GM23248 (cell line): ENCODE data around the gene PFKFB4. TPM values are rescaled to one million over a fixed set of nuclear protein-coding genes. Genes with fewer than 3 reads are reported as not detected.
"Not testable (repeated sequence)": the region's sequence is repeated elsewhere in the genome, so short reads cannot be mapped to it uniquely, and the experiment has no call there.

Source experiments
- DNase-seq: peaks from one replicate; pipeline ENCODE4 v3.0.0-alpha.2; 2015
- H2AFZ ChIP-seq: fragments of 200-600 bp; sonication (generic); 2 replicates; pipeline ENCODE4 v1.6.1; 2016; ENCODE audit warnings: antibody characterized with exemption
- H3F3A ChIP-seq: fragments of 200-600 bp; sonication (generic); 2 replicates; pipeline ENCODE4 v1.6.1; 2016; ENCODE audit warnings: mild to moderate bottlenecking, antibody characterized with exemption, mixed run types; ENCODE audit not compliant: insufficient read depth
- H3K27ac ChIP-seq: fragments of 200-600 bp; sonication (generic); 2 replicates; pipeline ENCODE4 v1.5.1; 2016; ENCODE audit warnings: mild to moderate bottlenecking
- H3K27me3 ChIP-seq: fragments of 200-600 bp; sonication (generic); replicated peaks from 2 replicates; pipeline ENCODE4 v1.6.1; 2016; ENCODE audit warnings: mild to moderate bottlenecking; ENCODE audit not compliant: insufficient read depth
- H3K36me3 ChIP-seq: fragments of 200-600 bp; sonication (generic); 2 replicates; pipeline ENCODE4 v1.6.1; 2016; ENCODE audit warnings: low read depth, mild to moderate bottlenecking
- H3K4me1 ChIP-seq: fragments of 200-600 bp; sonication (generic); 2 replicates; pipeline ENCODE4 v1.6.1; 2016; ENCODE audit warnings: mild to moderate bottlenecking; ENCODE audit not compliant: insufficient read depth
- H3K4me2 ChIP-seq: fragments of 200-600 bp; sonication (generic); one replicate; pipeline ENCODE4 v1.6.1; 2016; ENCODE audit warnings: mild to moderate bottlenecking; ENCODE audit not compliant: unreplicated experiment
- H3K4me3 ChIP-seq: fragments of 200-600 bp; sonication (generic); 2 replicates; pipeline ENCODE4 v1.5.1; 2016; ENCODE audit warnings: mild to moderate bottlenecking
- H3K79me2 ChIP-seq: fragments of 200-600 bp; sonication (generic); 2 replicates; pipeline ENCODE4 v1.6.1; 2016; ENCODE audit warnings: mild to moderate bottlenecking; ENCODE audit not compliant: insufficient read depth
- H3K9ac ChIP-seq: fragments of 200-600 bp; sonication (generic); 2 replicates; pipeline ENCODE4 v1.6.1; 2016; ENCODE audit warnings: mild to moderate bottlenecking
- H3K9me2 ChIP-seq: fragments of 200-600 bp; sonication (generic); 2 replicates; pipeline ENCODE4 v1.6.1; 2016; ENCODE audit warnings: mixed run types, mild to moderate bottlenecking, moderate library complexity; ENCODE audit not compliant: insufficient read depth
- H3K9me3 ChIP-seq: fragments of 200-600 bp; sonication (generic); one replicate; pipeline ENCODE4 v1.6.1; 2017; ENCODE audit warnings: low read depth
- H4K20me1 ChIP-seq: fragments of 200-600 bp; sonication (generic); 2 replicates; pipeline ENCODE4 v1.6.0; 2016; ENCODE audit not compliant: insufficient read depth
- EZH2 ChIP-seq: fragments of 200-600 bp; sonication (generic); IDR thresholded peaks from 2 replicates; pipeline ENCODE4 v1.6.1; 2018; ENCODE audit warnings: antibody characterized with exemption, mild to moderate bottlenecking; ENCODE audit not compliant: insufficient read depth, poor library complexity, severe bottlenecking
- EZH2phosphoT487 ChIP-seq: fragments of 200-600 bp; sonication (generic); IDR thresholded peaks from 2 replicates; pipeline ENCODE4 v1.6.1; 2018; ENCODE audit warnings: antibody characterized with exemption, moderate library complexity, mild to moderate bottlenecking, low read depth; ENCODE audit not compliant: insufficient read depth
- WGBS, 2 experiments: methylation state at CpG; one replicate each; pipeline ENCODE4 v1.1.6; 2015 to 2017; ENCODE audit warnings: low lambda C conversion rate in 2 of 2, low coverage in 1 of 2; ENCODE audit errors: missing lambda C conversion rate in 2 of 2; 5-methylcytosine and 5-hydroxymethylcytosine counted together
- in situ Hi-C: fragments of 300-500 bp; cut with MboI; formaldehyde crosslinking; loops from 2 replicates; pipeline ENCODE4 v1.15.0; 2020
- polyA plus RNA-seq: library from polyadenylated mRNA; unstranded; fragments of >200 nt; fragmentation: Nextera tagmentation; extraction: Ambion mirVana; gene quantifications from 2 replicates; pipeline ENCODE4 v1.2.1, GENCODE V29; 2016
- total RNA-seq: library from RNA; depleted of rRNA; stranded (reverse); fragments of >200 nt; shearing (Covaris generic); gene quantifications from 2 replicates; pipeline ENCODE4 v1.2.3, GENCODE V29; 2014

The PFKFB4 gene
- total and polyA plus RNA-seq, 2 experiments from 2014 or later: 10.1 to 15.3 TPM

DNA sequence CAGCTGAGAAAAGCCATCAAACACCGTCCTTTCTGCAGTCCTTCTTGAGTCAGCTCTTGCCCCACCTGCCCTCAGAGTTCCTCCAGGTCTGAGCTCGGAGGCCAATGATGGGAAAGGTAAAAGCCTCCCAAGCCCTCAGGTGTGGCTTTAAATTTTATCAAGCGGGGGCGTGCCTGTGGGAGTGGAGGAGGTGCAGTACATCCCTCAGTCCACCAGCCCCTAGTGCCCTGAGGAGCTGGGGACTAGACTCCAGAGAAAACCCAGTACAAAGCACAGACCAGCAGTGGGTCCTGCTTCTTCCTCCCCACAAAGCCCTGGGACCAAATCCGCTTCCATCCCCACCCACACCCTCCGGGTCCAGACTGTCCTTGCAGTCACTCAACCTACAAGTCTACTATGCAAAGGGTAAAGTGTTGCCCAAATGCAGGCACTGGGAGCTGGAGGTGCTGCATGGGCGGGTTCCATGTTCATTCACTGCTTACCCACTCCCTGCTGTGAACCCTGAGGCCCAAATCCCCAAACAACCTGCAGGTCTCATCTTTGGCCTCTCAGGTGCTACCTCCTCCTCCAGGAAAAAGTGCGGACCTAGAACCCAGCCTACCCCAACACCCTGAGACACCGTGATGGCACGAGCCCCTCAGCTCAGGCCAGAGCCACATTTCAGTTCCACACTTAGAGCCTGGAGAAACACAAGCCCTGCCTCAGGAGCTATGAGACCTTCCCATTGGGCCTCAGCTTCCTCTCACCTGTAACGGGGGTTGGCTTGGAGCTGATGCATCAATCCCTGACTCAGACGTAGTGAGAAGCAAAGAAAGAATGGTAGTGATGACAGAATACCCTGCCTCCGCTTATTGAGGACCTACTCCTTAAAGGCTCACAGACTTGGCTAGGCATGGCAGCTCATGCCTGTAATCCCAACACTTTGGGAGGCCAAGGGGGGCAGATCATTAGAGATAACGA lies 2.4 kb downstream of the PFKFB4 start:
- Histone ChIP-seq H3K9ac (no peak overlapping the region), H3K9me2 (no peaks in the 10 kb centered on the region), H3K27me3 (no peaks in the 10 kb centered on the region), H3K36me3 (no peaks in the 10 kb centered on the region), H3F3A (0 out of 2 replicates have a peak, but pooled peaks cover 5% of the 10 kb centered on the region), H3K79me2 (peaks cover 10% of the 10 kb centered on the region), H3K4me1 (peaks cover 5% of the 10 kb centered on the region; the same call in 1 of the 2 replicates), H4K20me1 (no peaks in the 10 kb centered on the region), H3K4me3 (no peak overlapping the region), H3K27ac (no peak overlapping the region), H2AFZ (no peak overlapping the region), H3K9me3 (no peaks in the 10 kb centered on the region), H3K4me2 (no peak overlapping the region)
- no peak for DNase-seq
- in situ Hi-C loops: loop anchor here (5.0 kb wide), 1 partner anchor 87 kb away; a partner anchor contains a TSS
- no peak for TF ChIP-seq EZH2
- TF ChIP-seq EZH2phosphoT487: no peak
- 84 to 85% methylated on average over 14 of the region's 14 CpGs for WGBS, 2 experiments

DNA sequence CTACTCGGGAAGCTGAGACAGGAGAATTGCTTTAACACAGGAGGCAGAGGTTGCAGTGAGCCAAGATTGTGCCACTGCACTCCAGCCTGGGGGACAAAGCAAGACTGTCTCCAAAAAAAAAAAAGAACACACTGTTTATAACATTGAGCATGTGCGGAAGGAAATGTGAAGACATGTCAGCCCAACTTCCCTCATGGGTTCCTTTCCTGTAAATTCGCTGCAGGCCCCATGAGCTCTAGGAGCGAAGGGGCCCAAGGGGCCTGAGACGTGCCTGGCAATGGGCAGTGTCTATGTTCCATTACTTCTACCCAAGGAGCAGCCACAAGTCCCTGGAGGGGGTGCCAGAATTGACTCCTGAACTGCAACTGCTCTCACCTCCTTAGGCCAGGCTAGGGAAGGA lies 3.2 kb downstream of the PFKFB4 start:
- no peaks in the 10 kb centered on the region for H3K36me3 ChIP-seq
- peaks cover 5% of the 10 kb centered on the region; the same call in 1 of the 2 replicates for H3K4me1 ChIP-seq
- H3K27ac ChIP-seq: no peak overlapping the region
- no peak for TF ChIP-seq EZH2
- no peak for TF ChIP-seq EZH2phosphoT487
- H3K9ac ChIP-seq: no peak overlapping the region
- H3K79me2 ChIP-seq: peaks cover 10% of the 10 kb centered on the region
- no peaks in the 10 kb centered on the region for H3K9me2 ChIP-seq
- H3K27me3 ChIP-seq: no peaks in the 10 kb centered on the region
- no peak overlapping the region for H2AFZ ChIP-seq
- H3K4me2 ChIP-seq: no peak overlapping the region
- in situ Hi-C loops: loop anchor here (5.0 kb wide), 1 partner anchor 86 kb away; a partner anchor contains a TSS
- no peaks in the 10 kb centered on the region for H3K9me3 ChIP-seq
- 0 out of 2 replicates have a peak, but pooled peaks cover 6% of the 10 kb centered on the region for H3F3A ChIP-seq
- no peak for DNase-seq
- 83 to 84% methylated on average over 4 to 5 of the region's 5 CpGs for WGBS, 2 experiments
- no peaks in the 10 kb centered on the region for H4K20me1 ChIP-seq
- no peak overlapping the region for H3K4me3 ChIP-seq

DNA sequence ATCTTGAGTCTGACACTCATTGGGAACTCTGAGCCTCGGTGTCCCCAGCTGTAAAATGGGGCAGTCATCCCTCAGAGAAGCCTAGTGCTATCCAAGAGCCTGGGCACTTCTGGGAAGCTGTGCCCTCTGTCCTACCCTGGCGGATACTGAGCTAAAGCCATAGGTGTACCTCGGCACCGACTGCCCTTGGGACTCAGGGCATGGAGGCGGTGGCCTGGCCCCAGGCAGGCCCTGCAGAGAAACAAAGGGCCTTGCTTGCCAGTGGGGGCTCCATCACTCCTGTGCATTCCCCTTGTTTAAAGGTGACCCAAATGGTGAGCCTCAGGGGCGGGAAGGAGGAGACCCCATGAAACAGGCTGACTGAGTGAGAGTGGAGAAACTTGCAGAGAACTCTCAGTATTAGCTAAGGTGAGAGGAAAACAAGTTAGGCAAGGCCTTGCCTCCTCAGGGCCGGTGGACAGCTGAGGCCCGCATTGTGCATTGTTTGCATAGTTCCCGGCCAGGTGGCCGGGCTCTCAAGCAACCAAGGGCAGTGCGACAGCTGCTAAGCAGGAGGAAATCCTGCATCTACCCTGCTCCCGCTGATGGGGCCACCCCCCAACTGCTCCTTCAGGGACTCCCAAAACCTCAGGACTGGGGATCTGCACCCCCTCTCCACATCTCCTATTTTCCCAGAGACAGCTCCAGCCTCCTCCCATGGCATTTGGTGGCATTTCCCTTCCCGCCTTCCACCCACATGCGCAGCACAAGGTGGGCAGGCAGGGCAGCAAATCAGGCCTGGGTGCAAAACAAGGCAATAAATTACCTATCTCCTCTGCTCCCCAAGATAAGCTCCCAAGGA lies 4.3 kb downstream of the PFKFB4 start:
- H3K4me3 ChIP-seq: no peak overlapping the region
- in situ Hi-C loops: loop anchor here (5.0 kb wide), 1 partner anchor 85 kb away; a partner anchor contains a TSS
- 0 out of 2 replicates have a peak, but pooled peaks cover 6% of the 10 kb centered on the region for H3F3A ChIP-seq
- no peaks in the 10 kb centered on the region for H3K4me1 ChIP-seq
- no peaks in the 10 kb centered on the region for H3K27me3 ChIP-seq
- peaks cover 10% of the 10 kb centered on the region for H3K79me2 ChIP-seq
- no peak for DNase-seq
- H4K20me1 ChIP-seq: no peaks in the 10 kb centered on the region
- H3K9me2 ChIP-seq: no peaks in the 10 kb centered on the region
- TF ChIP-seq EZH2 (no peak), EZH2phosphoT487 (no peak)
- no peak overlapping the region for H2AFZ ChIP-seq
- no peak overlapping the region for H3K27ac ChIP-seq
- no peak overlapping the region for H3K4me2 ChIP-seq
- H3K9ac ChIP-seq: no peak overlapping the region
- WGBS, 2 experiments: 86 to 90% methylated on average over 14 of the region's 14 CpGs
- H3K36me3 ChIP-seq: no peaks in the 10 kb centered on the region
- H3K9me3 ChIP-seq: no peaks in the 10 kb centered on the region

DNA sequence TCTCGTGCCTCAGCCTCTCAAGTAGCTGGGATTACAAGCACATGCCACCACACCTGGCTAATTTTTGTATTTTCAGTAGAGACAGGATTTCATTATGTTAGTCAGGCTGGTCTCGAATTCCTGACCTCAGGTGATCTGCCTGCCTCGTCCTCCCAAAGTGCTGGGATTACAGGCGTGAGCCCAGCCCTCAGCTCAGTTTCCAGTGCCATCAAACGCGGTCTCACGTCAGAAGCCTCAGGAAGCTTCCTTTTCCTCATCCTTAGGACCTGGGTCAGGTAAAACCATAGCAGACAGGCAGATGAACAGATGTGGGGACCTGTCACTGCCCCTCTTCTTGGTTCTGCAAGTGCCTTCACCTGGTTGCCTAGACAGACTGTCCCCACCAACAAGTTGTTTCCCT lies 5.0 kb downstream of the PFKFB4 start:
- H3K4me1 ChIP-seq, H3K9me2 ChIP-seq, H3K4me3 ChIP-seq, H3K4me2 ChIP-seq, H3K36me3 ChIP-seq, H3K9me3 ChIP-seq, H2AFZ ChIP-seq, H4K20me1 ChIP-seq, H3F3A ChIP-seq, H3K9ac ChIP-seq, DNase-seq, H3K27ac ChIP-seq, H3K27me3 ChIP-seq: not testable (repeated sequence)
- in situ Hi-C loops: loop anchor here (5.0 kb wide), 1 partner anchor 84 kb away; a partner anchor contains a TSS
- H3K79me2 ChIP-seq: peaks cover 10% of the 10 kb centered on the region
- WGBS, 2 experiments: 89 to 92% methylated on average over 7 of the region's 7 CpGs
